Hematopoietic multipotent progenitor cell treated with erythropoietin and hydrocortisone succinate and interleukin-3 and kit ligand, for 17 days (in vitro differentiated cells): Measurements from ENCODE around the gene C4B.
"Not testable (repeated sequence)": the region's sequence is repeated elsewhere in the genome, so short reads cannot be mapped to it uniquely, and the experiment has no call there.

ENCODE experiments used
- DNase-seq: peaks from one replicate; pipeline ENCODE4 v3.0.0-alpha.2; 2015; ENCODE audit warnings: low spot score

The C4B gene

DNA sequence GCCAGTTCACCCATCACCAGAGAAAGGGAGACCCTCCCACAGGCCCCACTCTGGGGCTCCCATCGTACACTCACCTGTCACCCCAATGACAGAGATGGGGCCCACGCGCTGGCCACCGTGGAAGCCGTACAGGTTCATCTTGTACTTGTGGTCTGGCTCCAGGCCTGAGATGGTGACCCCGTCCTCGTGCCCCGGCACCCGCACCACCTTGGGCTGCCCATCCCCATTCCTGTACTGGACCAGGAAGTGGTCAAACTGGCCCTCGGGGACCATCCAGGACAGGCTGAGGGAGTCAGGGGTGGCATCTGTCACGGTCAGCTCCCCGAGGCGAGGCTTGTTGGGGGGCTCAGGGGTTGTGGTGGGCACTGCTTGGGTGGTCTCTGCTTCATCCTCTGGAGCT lies 38.7 kb downstream of the C4B start:
- not testable (repeated sequence) for DNase-seq

DNA sequence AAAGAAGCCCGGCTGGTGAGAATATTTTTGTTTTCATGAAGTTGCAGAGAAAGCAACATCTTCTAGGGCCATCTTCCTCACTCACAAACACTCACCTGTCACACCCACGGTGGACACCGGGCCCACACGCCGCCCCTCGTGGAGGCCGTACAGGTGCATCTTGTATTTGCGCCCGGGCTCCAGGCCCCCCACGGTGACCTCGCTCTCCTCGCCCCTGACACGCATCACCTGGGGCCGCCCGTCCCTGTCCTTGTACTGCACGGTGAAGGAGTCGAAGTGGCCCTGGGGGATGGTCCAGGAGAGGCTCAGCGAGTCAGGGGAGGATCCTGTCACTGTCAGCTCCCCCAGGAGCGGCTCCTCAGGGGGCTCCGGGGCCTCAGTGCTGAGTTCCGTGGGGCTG lies 41.2 kb downstream of the C4B start:
- not testable (repeated sequence) for DNase-seq

DNA sequence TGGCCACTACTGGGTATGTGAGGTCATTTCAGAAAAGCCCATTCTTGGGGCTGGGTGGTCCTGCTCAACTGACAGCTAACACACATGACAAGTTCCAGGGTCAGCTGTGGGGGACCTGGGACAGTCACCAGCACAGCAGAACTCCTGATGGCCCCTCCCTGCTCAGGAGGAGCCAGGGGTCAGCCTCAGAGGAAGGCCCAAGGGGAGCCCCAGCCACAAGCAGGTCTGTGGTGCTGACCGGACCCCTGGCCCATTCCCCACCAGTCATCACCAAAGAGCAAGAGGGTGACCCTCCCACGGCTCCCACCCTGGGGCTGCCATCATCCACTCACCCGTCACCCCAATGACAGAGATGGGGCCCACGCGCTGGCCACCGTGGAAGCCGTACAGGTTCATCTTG lies 41.7 kb downstream of the C4B start:
- no peak for DNase-seq

DNA sequence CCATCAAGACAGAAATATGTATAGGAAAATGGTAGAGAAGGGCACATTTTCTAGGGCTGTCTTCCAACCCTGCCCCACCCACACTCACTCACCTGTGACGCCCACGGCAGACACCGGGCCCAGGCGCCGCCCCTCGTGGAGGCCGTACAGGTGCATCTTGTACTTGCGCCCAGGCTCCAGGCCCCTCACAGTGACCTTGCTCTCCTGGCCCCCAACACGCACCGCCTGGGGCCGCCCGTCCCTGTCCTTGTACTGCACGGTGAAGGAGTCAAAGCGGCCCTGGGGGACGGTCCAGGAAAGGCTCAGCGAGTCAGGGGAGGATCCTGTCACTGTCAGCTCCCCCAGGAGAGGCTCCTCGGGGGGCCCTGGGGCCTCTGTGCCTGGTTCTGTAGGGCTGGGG lies 43.4 kb downstream of the C4B start:
- no peak for DNase-seq

DNA sequence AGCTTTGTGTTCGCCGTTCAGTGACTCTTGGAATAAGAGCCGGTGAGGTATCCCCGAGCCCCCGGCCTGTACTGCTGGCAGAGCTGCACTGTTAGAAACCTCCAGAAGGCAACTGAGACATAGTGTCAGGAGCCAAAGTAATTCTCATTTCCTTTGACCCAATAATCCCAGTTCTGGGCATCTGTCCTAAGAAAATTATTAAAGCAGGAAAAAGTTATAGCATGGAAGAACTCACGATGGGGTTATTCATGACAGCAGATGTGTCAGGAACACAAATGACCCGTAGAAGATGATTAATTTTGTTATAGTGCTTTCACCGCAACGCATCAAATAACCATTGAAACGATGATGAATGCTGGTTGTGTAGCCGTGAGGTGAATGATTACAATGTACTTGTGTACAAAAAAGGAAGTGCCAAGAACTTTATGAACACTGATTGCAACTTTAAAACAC lies 43.9 kb downstream of the C4B start:
- DNase-seq, result no peak

DNA sequence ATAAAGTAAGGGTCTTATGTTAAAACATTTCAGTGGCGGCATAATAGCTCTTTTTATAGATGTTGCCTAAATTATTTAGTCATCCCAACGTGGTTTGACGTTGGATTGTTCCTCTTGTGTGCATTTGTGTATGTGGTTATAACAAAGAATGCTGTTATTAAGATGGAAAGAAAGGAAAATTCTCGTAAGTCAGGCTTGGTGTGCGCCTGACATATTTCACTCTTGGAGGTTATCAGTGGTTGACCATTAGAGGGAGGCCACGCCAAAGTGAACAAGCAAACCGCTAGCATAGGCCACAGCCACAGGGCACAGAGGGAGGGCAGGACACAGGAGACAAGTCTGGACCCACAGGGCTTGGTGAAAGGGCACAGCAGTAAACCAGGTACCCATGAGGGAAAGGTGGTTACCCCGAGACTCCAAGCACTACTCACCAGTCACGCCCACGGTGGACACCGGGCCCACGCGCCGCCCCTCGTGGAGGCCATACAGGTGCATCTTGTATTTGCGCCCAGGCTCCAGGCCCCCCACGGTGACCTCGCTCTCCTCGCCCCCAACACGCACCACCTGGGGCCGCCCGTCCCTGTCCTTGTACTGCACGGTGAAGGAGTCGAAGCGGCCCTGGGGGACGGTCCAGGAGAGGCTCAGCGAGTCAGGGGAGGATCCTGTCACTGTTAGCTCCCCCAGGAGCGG lies 46.5 kb downstream of the C4B start:
- DNase-seq, result no peak

DNA sequence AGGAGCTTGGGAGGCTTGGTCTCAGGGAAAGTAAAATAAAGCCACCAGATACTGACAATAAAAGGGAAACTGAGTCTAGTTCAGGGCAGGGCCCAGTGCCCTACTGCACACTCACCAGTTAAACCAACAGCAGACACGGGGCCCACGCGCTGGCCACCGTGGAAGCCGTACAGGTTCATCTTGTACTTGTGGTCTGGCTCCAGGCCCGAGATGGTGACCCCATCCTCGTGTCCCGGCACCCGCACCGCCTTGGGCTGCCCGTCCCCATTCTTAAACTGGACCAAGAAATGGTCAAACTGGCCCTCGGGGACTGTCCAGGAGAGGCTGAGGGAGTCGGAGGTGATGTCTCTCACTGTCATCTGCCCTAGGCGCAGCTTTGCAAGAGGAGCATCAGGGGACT lies 50.1 kb downstream of the C4B start:
- DNase-seq, result no peak

DNA sequence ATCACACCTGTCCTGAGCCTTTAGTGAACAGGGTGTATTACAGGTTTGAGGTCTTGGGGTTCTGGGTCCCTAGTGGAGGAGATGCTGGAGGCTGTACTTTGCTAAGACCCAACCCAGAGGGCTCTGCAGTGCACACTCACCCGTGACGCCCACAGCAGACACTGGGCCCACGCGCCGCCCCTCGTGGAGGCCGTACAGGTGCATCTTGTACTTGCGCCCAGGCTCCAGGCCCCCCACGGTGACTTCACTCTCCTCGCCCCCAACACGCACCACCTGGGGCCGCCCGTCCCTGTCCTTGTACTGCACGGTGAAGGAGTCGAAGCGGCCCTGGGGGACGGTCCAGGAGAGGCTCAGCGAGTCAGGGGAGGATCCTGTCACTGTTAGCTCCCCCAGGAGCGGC lies 52.9 kb downstream of the C4B start:
- not testable (repeated sequence) for DNase-seq

DNA sequence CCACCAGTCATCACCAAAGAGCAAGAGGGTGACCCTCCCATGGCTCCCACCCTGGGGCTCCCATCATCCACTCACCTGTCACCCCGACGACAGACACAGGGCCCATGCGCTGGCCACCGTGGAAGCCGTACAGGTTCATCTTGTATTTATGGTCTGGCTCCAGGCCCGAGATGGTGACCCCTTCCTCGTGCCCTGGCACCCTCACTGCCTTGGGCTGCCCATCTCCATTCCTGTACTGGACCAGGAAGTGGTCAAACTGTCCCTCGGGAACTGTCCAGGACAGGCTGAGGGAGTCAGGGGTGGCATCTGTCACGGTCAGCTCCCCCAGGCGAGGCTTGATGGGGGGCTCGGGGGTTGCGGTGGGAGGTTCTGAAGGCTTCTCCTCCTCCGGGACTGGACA lies 53.7 kb downstream of the C4B start:
- not testable (repeated sequence) for DNase-seq

DNA sequence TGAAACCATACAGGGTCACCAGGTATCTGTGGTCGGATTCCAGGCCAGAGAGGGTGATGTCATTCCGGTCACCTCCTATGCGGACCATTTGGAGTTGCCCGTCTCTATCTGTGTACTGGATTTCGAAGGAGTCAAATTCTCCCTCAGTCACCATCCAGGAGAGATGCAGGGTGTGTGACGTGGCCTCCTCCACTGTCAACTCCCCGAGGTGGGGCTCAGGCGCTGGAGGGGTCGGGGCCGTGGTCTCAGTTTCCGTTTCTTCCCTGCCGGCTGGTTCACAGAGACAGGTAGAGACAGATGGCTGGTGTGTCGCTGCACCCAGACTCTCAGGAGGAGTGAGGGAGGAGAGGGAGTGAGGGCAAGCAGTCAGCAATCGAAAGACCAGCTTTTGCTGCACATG lies 54.3 kb downstream of the C4B start:
- DNase-seq, result no peak

DNA sequence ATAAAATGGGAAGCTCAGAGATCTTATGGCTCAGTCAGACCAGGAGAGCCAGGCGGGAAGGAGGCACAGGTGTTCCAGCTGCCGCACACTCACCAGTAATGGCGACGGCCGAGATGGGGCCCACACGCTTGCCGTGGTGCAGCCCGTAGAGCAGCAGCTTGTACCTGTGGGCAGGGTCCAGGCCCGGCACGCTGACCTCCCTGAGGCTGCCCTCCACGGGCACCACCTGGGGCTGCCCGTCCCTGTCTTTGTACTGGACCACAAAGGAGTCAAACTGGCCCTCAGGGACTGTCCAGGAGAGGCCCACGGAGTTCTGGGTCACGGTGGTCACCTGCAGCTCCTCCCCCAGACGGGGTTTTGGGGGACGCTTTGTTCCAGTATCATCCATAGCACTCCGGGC lies 54.9 kb downstream of the C4B start:
- DNase-seq, result no peak

DNA sequence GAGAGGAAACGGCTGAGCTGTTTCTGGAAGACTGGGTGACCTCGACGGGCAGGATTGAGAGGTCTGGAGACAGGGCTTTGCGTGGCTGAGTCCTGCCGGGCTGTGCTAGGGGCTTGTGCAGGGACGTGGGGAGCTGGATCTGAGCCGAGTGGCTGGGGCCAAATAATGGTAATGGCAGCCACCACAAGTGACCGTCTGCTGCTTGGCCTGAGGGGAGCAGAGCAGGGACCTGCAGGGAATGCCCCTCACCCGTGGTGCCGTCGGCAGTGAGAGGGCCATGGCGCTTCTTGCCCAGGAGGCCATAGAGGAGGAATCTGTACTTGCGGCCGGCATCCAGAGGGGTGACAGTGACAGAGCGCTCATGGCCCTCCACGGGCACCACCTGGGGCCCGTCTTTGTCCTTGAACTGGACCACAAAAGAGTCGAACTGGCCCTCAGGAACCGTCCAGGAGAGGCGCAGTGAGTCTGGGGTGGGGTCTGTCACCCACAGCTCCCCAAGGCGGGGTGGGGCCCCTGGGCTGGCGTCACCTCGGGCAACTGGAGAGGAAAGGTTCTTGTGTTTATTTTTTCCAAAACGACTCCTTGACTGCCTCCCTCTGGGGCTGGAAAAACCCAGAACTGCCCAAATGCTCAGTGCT lies 55.4 kb downstream of the C4B start:
- DNase-seq, result no peak

DNA sequence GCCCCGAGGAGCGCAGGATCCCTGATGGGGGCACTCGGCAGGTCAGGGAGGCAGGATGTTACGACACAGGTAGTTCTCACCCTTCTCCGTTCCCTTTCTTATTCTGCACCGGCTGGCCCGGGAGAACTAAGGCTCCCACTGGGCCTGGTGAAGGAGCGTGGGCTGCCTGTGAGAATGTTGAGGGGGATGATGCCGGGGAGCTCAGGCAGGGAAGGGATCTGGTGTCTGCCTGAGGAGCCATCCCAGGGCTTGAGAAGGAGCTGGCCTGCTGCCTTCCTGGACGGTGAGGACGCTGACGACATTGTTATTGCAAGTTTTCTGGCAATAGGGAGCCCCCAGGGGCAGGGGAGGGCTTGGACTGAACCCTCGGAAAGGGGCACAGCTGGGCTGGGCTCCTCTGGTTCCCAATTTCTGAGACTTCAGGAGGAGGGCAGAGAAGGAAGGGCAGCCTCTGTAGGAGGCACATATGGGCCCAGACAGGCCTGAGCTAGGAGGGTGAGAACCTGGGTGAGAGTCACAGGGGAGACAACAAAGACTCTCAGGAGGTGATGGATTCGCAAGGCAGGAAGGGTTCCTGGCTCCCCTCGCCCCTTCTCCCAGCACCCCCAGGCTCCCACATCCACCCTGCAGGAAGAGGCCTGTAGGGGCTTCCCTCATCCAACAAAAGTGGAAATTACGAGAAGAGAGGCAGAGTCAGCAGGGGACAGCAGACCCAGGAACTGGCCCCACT lies 56.4 kb downstream of the C4B start:
- no peak for DNase-seq

DNA sequence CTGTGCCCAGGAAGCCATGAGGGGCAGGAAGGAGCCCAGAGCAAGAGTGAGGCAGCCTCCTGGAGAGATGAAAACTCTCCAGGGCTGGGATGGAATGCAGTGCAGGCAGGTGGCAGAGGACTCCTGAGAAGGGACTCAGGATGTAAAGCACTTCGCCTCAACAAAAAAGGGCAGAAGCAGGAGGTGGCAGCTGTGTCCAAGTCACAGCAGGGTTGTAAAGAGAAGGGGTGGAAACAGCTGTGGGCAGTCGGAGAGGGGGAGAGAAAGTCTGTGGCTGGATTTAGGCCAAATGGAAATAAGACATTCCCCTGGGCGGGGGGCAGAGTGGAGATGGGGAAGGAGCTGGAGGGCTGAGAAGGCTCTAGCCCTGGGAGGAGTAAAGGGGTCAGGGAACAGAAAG lies 58.5 kb downstream of the C4B start:
- no peak for DNase-seq

DNA sequence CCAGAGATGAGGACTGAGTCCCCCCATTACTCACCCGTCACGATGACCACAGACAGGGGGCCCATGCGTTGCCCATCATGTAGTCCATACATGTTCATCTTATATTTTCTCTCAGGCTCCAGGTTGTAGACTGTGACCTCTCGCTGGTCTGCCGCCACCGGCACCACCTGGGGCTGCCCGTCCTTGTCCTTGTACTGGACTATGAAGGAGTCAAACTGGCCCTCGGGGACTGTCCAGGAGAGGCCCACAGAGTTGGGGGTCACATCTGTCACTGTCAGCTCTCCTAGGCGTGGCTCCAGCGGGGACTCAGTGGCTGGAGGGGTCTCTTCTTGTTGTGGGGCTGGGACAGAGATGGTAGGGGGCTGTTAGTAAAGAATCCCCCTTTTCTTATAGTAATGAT lies 59.0 kb downstream of the C4B start:
- no peak for DNase-seq

DNA sequence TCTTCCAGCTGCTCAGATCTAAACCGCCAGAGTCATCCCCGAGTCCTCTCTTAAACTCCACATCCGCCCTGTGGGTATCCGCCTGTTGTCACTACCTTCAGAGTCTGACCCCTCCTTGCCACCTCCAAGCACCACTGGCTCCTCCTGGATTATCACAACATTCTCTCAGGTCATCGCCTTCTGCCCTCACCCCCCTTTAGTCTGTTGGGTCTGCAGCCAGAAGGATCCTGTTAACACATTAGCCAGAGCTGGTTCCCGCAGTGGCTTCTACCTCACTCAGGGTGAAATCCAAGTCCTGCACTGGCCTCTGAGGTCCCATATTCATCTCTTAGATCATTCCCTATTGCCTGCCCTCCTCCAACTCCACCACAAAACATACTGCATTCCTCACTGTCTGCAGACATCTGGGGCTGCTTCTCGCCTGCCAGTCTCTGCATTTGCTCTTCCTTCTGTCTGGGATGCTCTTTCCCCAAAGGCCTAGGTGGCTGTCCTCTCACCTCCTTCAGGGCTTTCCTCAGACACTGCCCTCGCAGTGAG lies 60.5 kb downstream of the C4B start:
- no peak for DNase-seq

DNA sequence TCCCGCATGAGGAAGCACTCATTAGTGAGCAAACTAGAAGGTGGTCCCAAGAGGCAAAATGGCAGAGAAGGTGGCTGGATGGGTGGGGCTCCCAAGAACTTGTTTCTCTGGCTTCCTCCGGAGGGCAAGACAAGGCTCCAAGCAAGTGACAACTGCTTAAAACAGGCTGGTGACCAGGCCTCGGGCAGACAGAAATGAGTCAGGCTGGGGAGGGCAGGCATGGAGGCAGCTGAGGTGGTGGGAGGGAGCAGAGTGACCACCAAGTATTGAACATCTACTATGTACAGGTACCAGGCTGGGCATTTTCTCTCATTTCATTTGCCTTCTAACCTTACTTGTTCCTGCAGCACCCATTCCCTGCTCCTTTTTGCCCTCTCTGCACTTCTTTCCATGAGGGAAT lies 61.2 kb downstream of the C4B start:
- DNase-seq, result no peak

DNA sequence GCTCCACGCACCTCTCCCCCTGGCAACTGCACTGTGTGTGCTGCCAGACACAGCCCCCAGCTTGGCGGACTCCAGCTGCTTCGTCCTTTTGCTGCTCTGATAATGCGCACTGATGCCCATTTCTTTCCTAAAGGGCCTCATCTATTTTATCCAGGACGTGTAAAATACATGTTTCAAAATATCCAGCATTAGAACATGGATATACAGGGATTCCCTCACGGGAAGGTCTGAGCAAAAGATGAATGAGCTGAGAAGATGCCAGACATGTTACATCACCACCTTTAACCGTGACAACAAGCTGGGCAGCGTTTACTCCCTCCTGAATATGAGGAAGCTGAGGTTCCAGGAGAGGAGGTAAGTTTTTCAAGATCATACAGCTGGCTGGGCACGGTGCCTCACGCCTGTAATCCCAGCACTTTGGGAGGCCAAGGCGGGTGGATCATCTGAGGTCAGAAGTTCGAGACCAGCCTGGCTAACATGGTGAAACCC lies 61.8 kb downstream of the C4B start:
- DNase-seq, result no peak

DNA sequence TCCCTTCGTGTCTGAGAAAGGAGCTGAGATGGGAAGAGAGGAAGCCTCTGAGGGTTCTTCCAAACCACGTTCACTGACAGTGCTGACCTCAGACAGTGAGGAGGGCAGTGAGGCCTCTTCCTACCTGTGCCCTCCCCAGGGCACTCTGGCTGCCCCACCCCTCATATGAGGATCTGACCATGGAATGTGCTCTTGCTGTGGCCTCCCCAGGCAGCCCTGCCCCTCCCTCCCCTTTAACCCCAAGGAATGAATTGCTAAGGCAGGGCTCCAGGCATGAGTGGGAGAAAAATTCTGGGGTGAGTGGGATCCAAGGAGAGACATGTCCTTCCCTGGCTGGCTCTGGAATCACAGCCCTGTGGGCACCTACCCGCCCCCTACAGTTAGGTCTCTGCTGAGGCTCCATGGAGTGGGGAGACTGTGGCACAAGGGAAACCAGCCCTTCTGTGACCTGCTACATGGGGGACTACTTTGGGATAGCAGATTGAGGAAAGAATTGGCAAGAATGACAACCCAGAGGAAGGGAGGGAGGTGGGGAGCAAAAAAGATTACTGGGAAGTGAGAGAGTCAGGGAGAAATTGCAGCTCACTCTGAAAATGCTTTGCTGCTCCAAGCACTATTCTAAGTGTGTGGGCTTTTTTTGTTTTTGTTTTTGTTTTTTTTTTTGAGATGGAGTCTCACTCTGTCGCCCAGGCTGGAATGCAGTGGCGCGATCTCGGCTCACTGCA lies 65.1 kb downstream of the C4B start:
- no peak for DNase-seq

DNA sequence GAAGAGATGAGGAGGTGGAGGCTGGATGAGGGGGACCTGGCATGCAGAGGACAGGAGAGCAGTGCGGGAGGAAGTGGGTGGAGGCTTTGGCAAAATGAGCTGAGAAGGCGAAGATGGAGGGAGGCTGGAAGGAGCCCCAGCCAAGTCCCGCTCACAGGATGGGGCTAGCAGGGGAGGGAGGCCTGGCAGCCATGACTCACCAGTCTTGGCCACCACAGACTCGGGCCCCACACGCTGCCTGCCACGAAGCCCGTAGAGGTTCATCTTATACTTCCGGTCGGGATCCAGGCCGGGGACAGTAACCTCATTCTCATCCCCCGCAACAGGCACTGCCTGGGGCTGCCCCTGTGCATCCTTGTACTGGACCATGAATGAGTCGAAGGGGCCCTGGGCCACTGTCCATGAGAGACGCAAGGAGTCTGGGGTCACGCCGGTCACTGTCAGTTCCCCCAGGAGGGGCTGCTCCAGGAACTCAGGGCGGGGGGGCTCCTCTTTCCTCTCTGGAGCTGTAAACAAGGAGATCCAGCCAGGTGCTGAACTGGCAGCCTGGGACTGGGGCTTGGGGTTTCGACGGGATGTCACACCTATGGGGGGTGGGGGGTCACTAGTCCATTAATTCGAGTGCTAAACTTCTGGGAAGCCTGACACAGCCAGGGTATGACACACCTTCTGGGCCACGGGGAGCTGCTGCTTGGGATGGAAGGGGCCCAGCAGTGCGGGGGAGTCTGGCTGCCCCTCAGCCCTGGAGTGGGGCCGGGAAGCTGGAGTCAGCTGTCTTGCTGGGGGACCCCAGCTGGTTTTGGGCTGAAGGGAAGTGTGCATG lies 66.8 kb downstream of the C4B start:
- DNase-seq, result no peak

DNA sequence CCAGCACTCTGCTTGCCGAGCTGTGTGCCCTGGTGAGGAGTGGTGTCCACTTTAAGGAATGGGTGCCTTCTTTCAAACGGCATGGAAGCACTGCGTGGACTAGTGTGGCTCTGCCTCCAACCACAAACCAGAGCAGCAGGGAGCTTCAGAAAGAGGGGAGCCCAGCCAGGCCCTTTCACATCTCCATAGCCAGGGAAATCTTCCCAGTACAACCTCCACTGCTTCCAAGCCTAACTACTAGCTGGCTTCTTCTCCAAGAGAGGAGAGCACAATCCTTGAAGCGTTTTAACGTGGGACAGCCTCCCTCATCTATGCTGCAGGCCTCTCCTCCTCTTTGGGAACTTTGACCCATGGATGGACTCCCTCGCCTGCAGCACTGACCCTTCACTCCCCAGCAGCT lies 67.9 kb downstream of the C4B start:
- DNase-seq, result no peak
